COLO668 (cell line): ENCODE measurements around the gene SUSD2.
A peak's percentile ranks its signal among the peaks of the same experiment; 100 is the strongest.
"Not testable (repeated sequence)": the region's sequence is repeated elsewhere in the genome, so short reads cannot be mapped to it uniquely, and the experiment has no call there.

Experiments
- DNase-seq: peaks from one replicate; lab custom pipeline; 2025; ENCODE audit not compliant: unreplicated experiment; lab: John Stamatoyannopoulos, UW

Gene SUSD2

GRCh38 chr22:24187731-24188644 lies 6.7 kb downstream of the SUSD2 start:
- peak; percentile 40 for DNase-seq

- DNase-seq, result no peak
These were observed 7.5 kb downstream of the SUSD2 start for GRCh38 chr22:24188705-24189248.

- peak; percentile 50 for DNase-seq
These were observed 8.2 kb downstream of the SUSD2 start for GRCh38 chr22:24189249-24190158.

- DNase-seq, result no peak
These were observed 8.9 kb downstream of the SUSD2 start for GRCh38 chr22:24190159-24190540.

GRCh38 chr22:24190596-24191208 lies 9.4 kb downstream of the SUSD2 start:
- no peak for DNase-seq

GRCh38 chr22:24191381-24191841 lies 10.1 kb downstream of the SUSD2 start:
- no peak for DNase-seq

- DNase-seq, result no peak
These were observed 10.6 kb downstream of the SUSD2 start for GRCh38 chr22:24191893-24192292.

GRCh38 chr22:24198682-24199052 lies 17.4 kb downstream of the SUSD2 start:
- DNase-seq, result no peak

GRCh38 chr22:24200619-24201212 lies 19.4 kb downstream of the SUSD2 start:
- no peak for DNase-seq

- no peak for DNase-seq
These were observed 20.7 kb downstream of the SUSD2 start for GRCh38 chr22:24201681-24202614.

GRCh38 chr22:24203856-24204255 lies 22.6 kb downstream of the SUSD2 start:
- DNase-seq, result not testable (repeated sequence)

- DNase-seq, result no peak
These were observed 24.3 kb downstream of the SUSD2 start for GRCh38 chr22:24205438-24206195.

- DNase-seq, result not testable (repeated sequence)
These were observed 25.4 kb downstream of the SUSD2 start for GRCh38 chr22:24206460-24207263.

GRCh38 chr22:24207264-24208011 lies 26.2 kb downstream of the SUSD2 start:
- no peak for DNase-seq

- no peak for DNase-seq
These were observed 26.9 kb downstream of the SUSD2 start for GRCh38 chr22:24208012-24208749.

GRCh38 chr22:24209016-24209415 lies 27.7 kb downstream of the SUSD2 start:
- no peak for DNase-seq

GRCh38 chr22:24209687-24210086 lies 28.4 kb downstream of the SUSD2 start:
- DNase-seq, result no peak
